ENCODE data around the gene SP140.
A peak's percentile ranks its signal among the peaks of the same experiment; 100 is the strongest.
"Not testable (repeated sequence)": the region's sequence is repeated elsewhere in the genome, so short reads cannot be mapped to it uniquely, and the experiment has no call there.

Gene SP140

GRCh38 chr2:230322561-230323384, 97.2 kb downstream of the SP140 start:
- Mint-ChIP-seq H3K4me1 (peaks cover 66% of the 10 kb centered on the region), H3K27me3 (no peaks in the 10 kb centered on the region), H3K27ac (no peak overlapping the region), H3K9me3 (peaks cover 5% of the 10 kb centered on the region), H3K36me3 (ENCODE audit: low read depth) (peaks cover 8% of the 10 kb centered on the region), H3K4me3 (no peak overlapping the region)
- no peak for DNase-seq
- ATAC-seq: no peak

- H3K9me3 Mint-ChIP-seq: peaks cover 5% of the 10 kb centered on the region
- no peak overlapping the region for H3K27ac Mint-ChIP-seq
- H3K4me1 Mint-ChIP-seq: peaks cover 63% of the 10 kb centered on the region
- ATAC-seq (no peak), DNase-seq (peak; percentile 43)
- no peak overlapping the region for H3K4me3 Mint-ChIP-seq
- no peaks in the 10 kb centered on the region for H3K27me3 Mint-ChIP-seq
- H3K36me3 Mint-ChIP-seq (ENCODE audit: low read depth): peaks cover 8% of the 10 kb centered on the region
Observed at GRCh38 chr2:230323385-230324106, 98.0 kb downstream of the SP140 start.

GRCh38 chr2:230324503-230324902, 99.0 kb downstream of the SP140 start:
- peaks cover 9% of the 10 kb centered on the region for H3K36me3 Mint-ChIP-seq (ENCODE audit: low read depth)
- no peak for DNase-seq
- H3K27me3 Mint-ChIP-seq: no peaks in the 10 kb centered on the region
- peaks cover 5% of the 10 kb centered on the region for H3K9me3 Mint-ChIP-seq
- H3K27ac Mint-ChIP-seq: no peak overlapping the region
- H3K4me3 Mint-ChIP-seq: no peak overlapping the region
- ATAC-seq: no peak
- peaks cover 63% of the 10 kb centered on the region for H3K4me1 Mint-ChIP-seq

- peak overlapping the region; percentile 98 for H3K27ac Mint-ChIP-seq
- H3K4me1 Mint-ChIP-seq: peaks cover 63% of the 10 kb centered on the region
- DNase-seq: no peak
- H3K4me3 Mint-ChIP-seq: peak overlapping the region; percentile 94
- ATAC-seq: no peak
- peaks cover 5% of the 10 kb centered on the region for H3K9me3 Mint-ChIP-seq
- peaks cover 11% of the 10 kb centered on the region for H3K36me3 Mint-ChIP-seq (ENCODE audit: low read depth)
- no peaks in the 10 kb centered on the region for H3K27me3 Mint-ChIP-seq
Observed at GRCh38 chr2:230325316-230326243, 100.0 kb downstream of the SP140 start.

- H3K27ac Mint-ChIP-seq: peak within 1 kb of the TSS; percentile 98
- DNase-seq (peak; percentile 79), ATAC-seq (peak; percentile 99)
- H3K36me3 Mint-ChIP-seq (ENCODE audit: low read depth): peaks cover 13% of the 10 kb centered on the region
- peaks cover 63% of the 10 kb centered on the region for H3K4me1 Mint-ChIP-seq
- peak within 1 kb of the TSS; percentile 94 for H3K4me3 Mint-ChIP-seq
- no peaks in the 10 kb centered on the region for H3K27me3 Mint-ChIP-seq
- H3K9me3 Mint-ChIP-seq: peaks cover 5% of the 10 kb centered on the region
Observed at GRCh38 chr2:230326453-230327417, 101.2 kb downstream of the SP140 start, which contains the start of gene SP140L. Gene SP140L, plus strand, starts transcription at chr2:230327193. Its CDS starts 77 bp downstream, at chr2:230327270.

GRCh38 chr2:230327418-230328154, 102.0 kb downstream of the SP140 start:
- Mint-ChIP-seq H3K4me3 (peak overlapping the region; percentile 94), H3K9me3 (peaks cover 4% of the 10 kb centered on the region), H3K36me3 (ENCODE audit: low read depth) (peaks cover 18% of the 10 kb centered on the region), H3K4me1 (peaks cover 64% of the 10 kb centered on the region), H3K27me3 (no peaks in the 10 kb centered on the region), H3K27ac (peak overlapping the region; percentile 98)
- ATAC-seq (peak; percentile 24), DNase-seq (no peak)

- H3K27ac Mint-ChIP-seq: peak overlapping the region; percentile 69
- ATAC-seq (no peak), DNase-seq (no peak)
- H3K36me3 Mint-ChIP-seq (ENCODE audit: low read depth): peaks cover 23% of the 10 kb centered on the region
- no peaks in the 10 kb centered on the region for H3K9me3 Mint-ChIP-seq
- H3K4me3 Mint-ChIP-seq: peak overlapping the region; percentile 94
- H3K27me3 Mint-ChIP-seq: no peaks in the 10 kb centered on the region
- peaks cover 67% of the 10 kb centered on the region for H3K4me1 Mint-ChIP-seq
Observed at GRCh38 chr2:230328155-230328458, 102.6 kb downstream of the SP140 start.

GRCh38 chr2:230329946-230330605, 104.5 kb downstream of the SP140 start:
- no peak for ATAC-seq
- H3K9me3 Mint-ChIP-seq: peaks cover 4% of the 10 kb centered on the region

GRCh38 chr2:230330725-230331124, 105.2 kb downstream of the SP140 start:
- peaks cover 81% of the 10 kb centered on the region for H3K4me1 Mint-ChIP-seq
- ATAC-seq: no peak
- peak overlapping the region; percentile 17 for H3K27ac Mint-ChIP-seq
- H3K4me3 Mint-ChIP-seq: peak overlapping the region; percentile 22
- peaks cover 4% of the 10 kb centered on the region for H3K9me3 Mint-ChIP-seq
- H3K27me3 Mint-ChIP-seq: no peaks in the 10 kb centered on the region
- no peak for DNase-seq
- H3K36me3 Mint-ChIP-seq (ENCODE audit: low read depth): peaks cover 44% of the 10 kb centered on the region

More at GRCh38 chr2:230329946-230330605, 104.5 kb downstream of the SP140 start:
- H3K27me3 Mint-ChIP-seq: no peaks in the 10 kb centered on the region
- H3K4me1 Mint-ChIP-seq: peaks cover 81% of the 10 kb centered on the region
- no peak for DNase-seq
- H3K27ac Mint-ChIP-seq: peak overlapping the region; percentile 69
- peak overlapping the region; percentile 94 for H3K4me3 Mint-ChIP-seq
- peaks cover 37% of the 10 kb centered on the region for H3K36me3 Mint-ChIP-seq (ENCODE audit: low read depth)

- Mint-ChIP-seq H3K27me3 (no peaks in the 10 kb centered on the region), H3K9me3 (peaks cover 4% of the 10 kb centered on the region), H3K4me3 (peak overlapping the region; percentile 67), H3K27ac (peak overlapping the region; percentile 88), H3K4me1 (peaks cover 61% of the 10 kb centered on the region), H3K36me3 (ENCODE audit: low read depth) (peaks cover 53% of the 10 kb centered on the region)
- DNase-seq (no peak), ATAC-seq (peak; percentile 83)
Observed at GRCh38 chr2:230335461-230335863, 109.9 kb downstream of the SP140 start.

- Mint-ChIP-seq H3K27me3 (no peaks in the 10 kb centered on the region), H3K4me3 (peak overlapping the region; percentile 67), H3K27ac (peak overlapping the region; percentile 88), H3K4me1 (peaks cover 56% of the 10 kb centered on the region), H3K9me3 (peaks cover 4% of the 10 kb centered on the region), H3K36me3 (ENCODE audit: low read depth) (peaks cover 50% of the 10 kb centered on the region)
- ATAC-seq (no peak), DNase-seq (no peak)
Observed at GRCh38 chr2:230335864-230336506, 110.4 kb downstream of the SP140 start.

- H3K9me3 Mint-ChIP-seq: peaks cover 34% of the 10 kb centered on the region
- ATAC-seq, DNase-seq, H3K27me3 Mint-ChIP-seq, H3K4me3 Mint-ChIP-seq, H3K27ac Mint-ChIP-seq: not testable (repeated sequence)
- peaks cover 43% of the 10 kb centered on the region for H3K4me1 Mint-ChIP-seq
- peaks cover 52% of the 10 kb centered on the region for H3K36me3 Mint-ChIP-seq (ENCODE audit: low read depth)
Observed at GRCh38 chr2:230341936-230342528, 116.5 kb downstream of the SP140 start.

All from activated naive CD8-positive, alpha-beta T cell treated with anti-CD3 and anti-CD28 coated beads, Interleukin-2, amount 50 U/mL, for 24 hours (primary cell).